ENCODE measurements around the gene KIF3C. TPM values are rescaled to one million over a fixed set of nuclear protein-coding genes. Genes with fewer than 3 reads are reported as not detected.

KIF3C gene
- total RNA-seq, 1 donor from 2014 or later = 6.3 TPM

Small RNA genes within 50 kb of the gene (small RNA-seq; reads per million reads assigned to genes)
- gene NDUFB4P4 (ENCODE audit: low replicate concordance) (not detected), gene UQCRHP2 (ENCODE audit: low replicate concordance) (not detected)

Other genes starting within 250 kb of the KIF3C start
- 9.9 TPM for gene ASXL2, start 104.0 kb downstream of the KIF3C start, total RNA-seq
- 61.7 TPM for gene RAB10, start 51.6 kb upstream of the KIF3C start, total RNA-seq
- gene GAREM2, start 190.6 kb upstream of the KIF3C start, total RNA-seq = 2.5 TPM

Data from skin of body (tissue), 2 donors.